ENCODE results near the gene BPIFA1.

- TF ChIP-seq POLR2A (IDR thresholded peaks at IDR 0.05) (no peak), CTCF (IDR thresholded peaks at IDR 0.05) (no peak)
Observed at GRCh38 chr20:33209789-33210188, 26.0 kb upstream of the BPIFA1 start.
